ENCODE data around the gene NAA20.

Gene NAA20

GRCh38 chr20:19970256-19970765, 46.9 kb upstream of the NAA20 start:
- no peak for TF ChIP-seq CTCF (conservative IDR thresholded peaks at IDR 0.05; ENCODE audit: control insufficient read depth, insufficient read depth, low read depth, low read length)
- no peak for DNase-seq (ENCODE audit: low read depth)
- H3K4me3 ChIP-seq (ENCODE audit: control insufficient read depth, low read depth, low read length) = no peak overlapping the region

- DNase-seq (ENCODE audit: low read depth) = no peak
- no peak overlapping the region for H3K4me3 ChIP-seq (ENCODE audit: control insufficient read depth, low read depth, low read length)
- no peak for TF ChIP-seq CTCF (conservative IDR thresholded peaks at IDR 0.05; ENCODE audit: control insufficient read depth, insufficient read depth, low read depth, low read length)
Measured at GRCh38 chr20:19971116-19971515, 46.0 kb upstream of the NAA20 start.

GRCh38 chr20:19973961-19974629, 43.1 kb upstream of the NAA20 start:
- peak; percentile 80 for DNase-seq (ENCODE audit: low read depth)
- no peak for TF ChIP-seq CTCF (conservative IDR thresholded peaks at IDR 0.05; ENCODE audit: control insufficient read depth, insufficient read depth, low read depth, low read length)
- peak overlapping the region; percentile 8 for H3K4me3 ChIP-seq (ENCODE audit: control insufficient read depth, low read depth, low read length)

- peak; percentile 95 for DNase-seq (ENCODE audit: low read depth)
- peak overlapping the region; percentile 78 for H3K4me3 ChIP-seq (ENCODE audit: control insufficient read depth, low read depth, low read length)
- no peak for TF ChIP-seq CTCF (conservative IDR thresholded peaks at IDR 0.05; ENCODE audit: control insufficient read depth, insufficient read depth, low read depth, low read length)
Measured at GRCh38 chr20:19974630-19975435, 42.3 kb upstream of the NAA20 start.

GRCh38 chr20:19975436-19975799, 41.7 kb upstream of the NAA20 start:
- peak; percentile 63 for DNase-seq (ENCODE audit: low read depth)

GRCh38 chr20:19975901-19976300, 41.3 kb upstream of the NAA20 start:
- DNase-seq (ENCODE audit: low read depth) = peak; percentile 36
- peak overlapping the region; percentile 78 for H3K4me3 ChIP-seq (ENCODE audit: control insufficient read depth, low read depth, low read length)
- TF ChIP-seq CTCF (conservative IDR thresholded peaks at IDR 0.05; ENCODE audit: control insufficient read depth, insufficient read depth, low read depth, low read length) = no peak

More at GRCh38 chr20:19975436-19975799, 41.7 kb upstream of the NAA20 start:
- TF ChIP-seq CTCF (conservative IDR thresholded peaks at IDR 0.05; ENCODE audit: control insufficient read depth, insufficient read depth, low read depth, low read length) = no peak
- H3K4me3 ChIP-seq (ENCODE audit: control insufficient read depth, low read depth, low read length) = peak overlapping the region; percentile 78
